Measurements from ENCODE around the gene UFD1. TPM values are rescaled to one million over a fixed set of nuclear protein-coding genes. Genes with fewer than 3 reads are reported as not detected.

UFD1 gene
- total and polyA plus RNA-seq, 9 of the 15 experiments (the other 6 are each of a cell fraction or from before 2014, with no cell fraction given) = 238 to 645 (median 363) TPM

- Histone ChIP-seq H3K9me1 (ENCODE audit: control insufficient read depth, insufficient read depth, low read length) (no peaks in the 10 kb centered on the region), H3K9ac (ENCODE audit: insufficient read depth in 1 of 2, low read depth in 2 of 2, low read length in 2 of 2) (no peak overlapping the region), H3K79me2 (ENCODE audit: control insufficient read depth, insufficient read depth, low read length) (peaks cover 45% of the 10 kb centered on the region), H3K4me2 (ENCODE audit: insufficient read depth, low read length) (no peak overlapping the region), H3K9me3 (replicated peaks; ENCODE audit: control insufficient read depth, insufficient read depth, low read depth, low read length) (no peaks in the 10 kb centered on the region), H3K36me3 (ENCODE audit: control insufficient read depth, insufficient read depth, low read length) (peaks cover 53% of the 10 kb centered on the region), H3K4me1 (replicated peaks in 1 of 2; ENCODE audit: control insufficient read depth in 2 of 2, insufficient read depth in 2 of 2, low read length in 2 of 2) (peaks cover 16 to 31% of the 10 kb centered on the region in 2 experiments), H2AFZ (ENCODE audit: low read depth, low read length) (no peak overlapping the region), H3K27ac (ENCODE audit: extremely low read depth, low read depth, low read length) (no peak overlapping the region), H3K27me3 (ENCODE audit: control insufficient read depth in 2 of 2, insufficient read depth in 2 of 2, low read length in 2 of 2) (no peaks in the 10 kb centered on the region), H4K20me1 (replicated peaks; ENCODE audit: control insufficient read depth, insufficient read depth, low read length) (peaks cover 17% of the 10 kb centered on the region), H3K4me3 (no peak overlapping the region)
- FAIRE-seq (no peak), ATAC-seq (no peak), DNase-seq (ENCODE audit: extremely low read depth in 1 of 4, low spot score in 3 of 4) (peak in 1 of 4 experiments; percentile 36)
- CTCF ChIA-PET (ENCODE audit: low intra/inter-chr PET ratio) = no interaction called here
- POLR2A ChIA-PET = interaction anchor here (0.7 to 11.9 kb wide), 16 partner anchors 7 to 267 kb away, joined by 3 to 284 read pairs (median 5); partner anchors contain the start of genes C22orf39 and CDC45
- no TSS peak for BruUV-seq (replicated peaks)
- WGBS (ENCODE audit: insufficient coverage, low coverage, missing lambda C conversion rate) = 92% methylated on average over 7 of the region's 7 CpGs
- intact Hi-C loops (cut with micrococcal nuclease) = loop anchor here (5.0 kb wide), 2 partner anchors 132 to 312 kb away; partner anchors contain the start of gene DGCR2
- TF ChIP-seq EGR1 (conservative IDR thresholded peaks at IDR 0.05) = no peak
- TF ChIP-seq TCF3 (CRISPR knock-in tag; IDR thresholded peaks at IDR 0.05) = no peak
- TF ChIP-seq ARID3B (CRISPR knock-in tag; IDR thresholded peaks at IDR 0.05; ENCODE audit: borderline replicate concordance) = 0 out of 2 replicates have a peak, but pooled peaks have one; percentile 32
- TF ChIP-seq NUFIP1 (IDR thresholded peaks at IDR 0.05; ENCODE audit: partially characterized antibody) = no peak
- TF ChIP-seq SIRT6 (IDR thresholded peaks at IDR 0.05; ENCODE audit: low read depth, low read length) = no peak
- no peak for TF ChIP-seq SAFB2 (IDR thresholded peaks at IDR 0.05; ENCODE audit: borderline replicate concordance, low read depth, low read length, severe bottlenecking)
- no peak for TF ChIP-seq THRB (CRISPR knock-in tag; conservative IDR thresholded peaks at IDR 0.05)
- TF ChIP-seq NR4A1 (CRISPR knock-in tag; IDR thresholded peaks at IDR 0.05) = 0 out of 2 replicates have a peak, but pooled peaks have one; percentile 33
- no peak for TF ChIP-seq NR4A1 (tag; IDR thresholded peaks at IDR 0.05)
- TF ChIP-seq LARP7 (IDR thresholded peaks at IDR 0.05) = no peak
- 0 out of 2 replicates have a peak, but pooled peaks have one; percentile 6 for TF ChIP-seq PML (IDR thresholded peaks at IDR 0.05; ENCODE audit: low read length)
- 0 out of 2 replicates have a peak, but pooled peaks have one; percentile 27 for TF ChIP-seq FOXO4 (CRISPR knock-in tag; IDR thresholded peaks at IDR 0.05)
- 0 out of 2 replicates have a peak, but pooled peaks have one; percentile 3 for TF ChIP-seq ZNF707 (CRISPR knock-in tag; conservative IDR thresholded peaks at IDR 0.05)
- TF ChIP-seq ZNF589 (CRISPR knock-in tag; IDR thresholded peaks at IDR 0.05; ENCODE audit: low read depth) = no peak
- no peak for TF ChIP-seq MNT (conservative IDR thresholded peaks at IDR 0.05)
- TF ChIP-seq NFATC3 (IDR thresholded peaks at IDR 0.05) = no peak
- 0 out of 2 replicates have a peak, but pooled peaks have one; percentile 21 for TF ChIP-seq MTF1 (CRISPR knock-in tag; IDR thresholded peaks at IDR 0.05; ENCODE audit: borderline replicate concordance)
- in situ Hi-C loops (cut with MboI) = no loop called here
These were observed 44.6 kb downstream of the UFD1 start for GRCh38 chr22:19434401-19434800.
